Measurements from ENCODE around the gene MICU2. TPM values are rescaled to one million over a fixed set of nuclear protein-coding genes. Genes with fewer than 3 reads are reported as not detected.

MICU2 gene
- total and polyA plus RNA-seq, 10 of the 15 experiments (the other 5 are each of a cell fraction or from before 2014, with no cell fraction given) = 17.7 to 56.6 (median 43.8) TPM

DNA sequence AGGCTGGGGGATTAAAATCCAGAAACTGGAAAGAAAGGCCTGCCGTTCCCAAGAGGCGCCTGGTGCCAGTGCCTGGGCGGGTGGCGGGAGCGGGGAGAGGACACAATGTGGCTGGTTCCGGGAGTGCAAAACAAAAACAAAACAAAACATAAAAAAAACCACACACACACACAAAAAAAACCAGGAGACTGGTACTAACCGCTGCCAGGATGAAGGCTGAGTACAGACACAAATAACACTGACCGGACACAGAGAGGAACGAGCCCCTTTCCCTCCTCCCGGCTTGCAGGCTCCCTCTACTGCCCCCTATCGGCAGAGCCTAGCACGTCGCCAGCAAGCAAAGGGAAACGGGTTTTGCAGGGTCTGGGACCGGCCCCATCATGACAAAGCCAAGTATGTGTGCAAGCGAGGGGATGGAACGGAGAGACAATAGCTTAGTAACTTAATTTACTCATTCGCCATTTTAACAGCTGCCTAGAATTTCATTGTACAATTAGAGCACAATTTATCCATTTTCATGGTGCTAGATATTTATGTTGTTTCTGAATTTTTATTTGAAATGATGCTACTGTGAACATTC lies 127.0 kb downstream of the MICU2 start (continued):
- TF ChIP-seq IRF4 (IDR thresholded peaks at IDR 0.05; ENCODE audit: low read depth, low read length) = peak; percentile 63; the same call in 1 of the 2 replicates
- no peak for TF ChIP-seq CEBPB (IDR thresholded peaks at IDR 0.05; ENCODE audit: borderline replicate concordance in 1 of 2, low read depth in 2 of 2, low read length in 2 of 2)
- TF ChIP-seq DPF2 (IDR thresholded peaks at IDR 0.05) = no peak
- no peak for TF ChIP-seq ZNF207 (IDR thresholded peaks at IDR 0.05; ENCODE audit: borderline replicate concordance)
- no peak for TF ChIP-seq BCL11A (IDR thresholded peaks at IDR 0.05; ENCODE audit: low read depth, low read length)
- TF ChIP-seq, protein P1, sequence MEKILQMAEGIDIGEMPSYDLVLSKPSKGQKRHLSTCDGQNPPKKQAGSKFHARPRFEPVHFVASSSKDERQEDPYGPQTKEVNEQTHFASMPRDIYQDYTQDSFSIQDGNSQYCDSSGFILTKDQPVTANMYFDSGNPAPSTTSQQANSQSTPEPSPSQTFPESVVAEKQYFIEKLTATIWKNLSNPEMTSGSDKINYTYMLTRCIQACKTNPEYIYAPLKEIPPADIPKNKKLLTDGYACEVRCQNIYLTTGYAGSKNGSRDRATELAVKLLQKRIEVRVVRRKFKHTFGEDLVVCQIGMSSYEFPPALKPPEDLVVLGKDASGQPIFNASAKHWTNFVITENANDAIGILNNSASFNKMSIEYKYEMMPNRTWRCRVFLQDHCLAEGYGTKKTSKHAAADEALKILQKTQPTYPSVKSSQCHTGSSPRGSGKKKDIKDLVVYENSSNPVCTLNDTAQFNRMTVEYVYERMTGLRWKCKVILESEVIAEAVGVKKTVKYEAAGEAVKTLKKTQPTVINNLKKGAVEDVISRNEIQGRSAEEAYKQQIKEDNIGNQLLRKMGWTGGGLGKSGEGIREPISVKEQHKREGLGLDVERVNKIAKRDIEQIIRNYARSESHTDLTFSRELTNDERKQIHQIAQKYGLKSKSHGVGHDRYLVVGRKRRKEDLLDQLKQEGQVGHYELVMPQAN (conservative IDR thresholded peaks at IDR 0.05) = no peak
- 0 out of 4 replicates have a peak, but pooled peaks of 1 of the 2 experiments have one; percentile 12 for TF ChIP-seq BHLHE40 (IDR thresholded peaks at IDR 0.05; ENCODE audit: borderline replicate concordance in 1 of 2, low read depth in 2 of 2, low read length in 1 of 2)
- TF ChIP-seq IRF5 (IDR thresholded peaks at IDR 0.05; ENCODE audit: borderline replicate concordance) = no peak
- TF ChIP-seq MTA3 (IDR thresholded peaks at IDR 0.05; ENCODE audit: borderline replicate concordance, low read length) = no peak
- no peak for TF ChIP-seq TCF3 (IDR thresholded peaks at IDR 0.05; ENCODE audit: borderline replicate concordance, insufficient read depth, low read depth, low read length)
- TF ChIP-seq BRCA1 (IDR thresholded peaks at IDR 0.05; ENCODE audit: low read depth, low read length) = no peak
- no peak for TF ChIP-seq NRF1 (conservative IDR thresholded peaks at IDR 0.05; ENCODE audit: low read depth, low read length)
- TF ChIP-seq ZNF592 (IDR thresholded peaks at IDR 0.05) = no peak
- no peak for TF ChIP-seq ZBTB33 (IDR thresholded peaks at IDR 0.05)
- peak; percentile 63; the same call in 1 of the 2 replicates for TF ChIP-seq YY1 (IDR thresholded peaks at IDR 0.05; ENCODE audit: low read depth, low read length)
- no peak for TF ChIP-seq BCLAF1 (IDR thresholded peaks at IDR 0.05)

Data from GM12878 (cell line).